HEK293T (cell line): ENCODE measurements around the gene FYB1.

Source experiments
- SP1 ChIP-seq: fragments of 450-650 bp; IDR thresholded peaks from 2 replicates; pipeline ENCODE4 v1.6.1; 2017
- SUZ12 ChIP-seq: fragments of 450-650 bp; IDR thresholded peaks from 2 replicates; pipeline ENCODE4 v1.6.1; 2016; ENCODE audit warnings: mild to moderate bottlenecking
- ZNF384 ChIP-seq: fragments of 450-650 bp; IDR thresholded peaks from 2 replicates; pipeline ENCODE4 v1.6.1; 2016

- TF ChIP-seq SUZ12 (no peak), SP1 (no peak), ZNF384 (no peak)
Observed at GRCh38 chr5:39107350-39107749, 112.0 kb downstream of the FYB1 start.
